GM18517 (cell line): ENCODE measurements around the gene PHACTR3.

Experiments
- ATAC-seq: cut with Tn5 transposase; IDR thresholded peaks from one replicate; pipeline ENCODE4 v1.9.1; 2021; ENCODE audit warnings: mild to moderate bottlenecking, moderate library complexity; ENCODE audit not compliant: unreplicated experiment

PHACTR3 gene

GRCh38 chr20:59772931-59773913, 168.9 kb downstream of the PHACTR3 start:
- no peak for ATAC-seq

- ATAC-seq: no peak
These were observed 169.9 kb downstream of the PHACTR3 start for GRCh38 chr20:59774204-59774641.

GRCh38 chr20:59774921-59775686, 170.8 kb downstream of the PHACTR3 start:
- ATAC-seq: no peak

GRCh38 chr20:59775687-59776055, 171.3 kb downstream of the PHACTR3 start:
- no peak for ATAC-seq

- no peak for ATAC-seq
These were observed 171.8 kb downstream of the PHACTR3 start for GRCh38 chr20:59776059-59776603.

- no peak for ATAC-seq
These were observed 172.4 kb downstream of the PHACTR3 start for GRCh38 chr20:59776626-59777330.

GRCh38 chr20:59777331-59777725, 173.0 kb downstream of the PHACTR3 start:
- no peak for ATAC-seq

- no peak for ATAC-seq
These were observed 173.7 kb downstream of the PHACTR3 start for GRCh38 chr20:59777814-59778575.

GRCh38 chr20:59778615-59779200, 174.4 kb downstream of the PHACTR3 start:
- ATAC-seq: no peak

- no peak for ATAC-seq
These were observed 175.5 kb downstream of the PHACTR3 start for GRCh38 chr20:59779656-59780380.

- ATAC-seq: no peak
These were observed 176.3 kb downstream of the PHACTR3 start for GRCh38 chr20:59780494-59781185.

- ATAC-seq: no peak
These were observed 176.9 kb downstream of the PHACTR3 start for GRCh38 chr20:59781226-59781625.

- ATAC-seq: no peak
These were observed 178.8 kb downstream of the PHACTR3 start for GRCh38 chr20:59782986-59783640.

- ATAC-seq: no peak
These were observed 179.3 kb downstream of the PHACTR3 start for GRCh38 chr20:59783641-59784010.

- no peak for ATAC-seq
These were observed 180.0 kb downstream of the PHACTR3 start for GRCh38 chr20:59784365-59784764.

GRCh38 chr20:59784791-59785668, 180.7 kb downstream of the PHACTR3 start:
- ATAC-seq: no peak

GRCh38 chr20:59785669-59785959, 181.3 kb downstream of the PHACTR3 start:
- no peak for ATAC-seq
